Stomach (tissue), 4 donors: ENCODE data around the gene ALG2.

Experiments used
- CTCF ChIP-seq, 7 experiments: fragments of 450-650 bp in 4 of 7; fragments of 200-600 bp in 3 of 7; sonication (generic) in 3 of 7; IDR thresholded peaks; one replicate each; pipeline ENCODE4 v1.5.1; 2016 to 2019; ENCODE audit warnings: antibody characterized with exemption in 7 of 7, control low read depth in 2 of 7, mild to moderate bottlenecking in 1 of 7
- POLR2AphosphoS5 ChIP-seq, 3 donors: sonication (generic); formaldehyde crosslinking; IDR thresholded peaks; one replicate each; pipeline ENCODE4 v1.6.1; 2016; ENCODE audit warnings: antibody characterized with exemption in 3 of 3

- TF ChIP-seq CTCF (IDR thresholded peaks at IDR 0.05), result no peak
- no peak for TF ChIP-seq POLR2AphosphoS5 (IDR thresholded peaks at IDR 0.05)
Observed at GRCh38 chr9:99177576-99178366, 44.0 kb downstream of the ALG2 start.
